NCI-H226 (cell line): ENCODE measurements around the gene CPE.

ENCODE experiments used
- DNase-seq: peaks from one replicate; pipeline ENCODE4 v3.0.0-alpha.2; 2015

CPE gene

GRCh38 chr4:165367040-165367439, 11.8 kb upstream of the CPE start:
- DNase-seq: no peak

GRCh38 chr4:165368114-165368513, 10.7 kb upstream of the CPE start:
- DNase-seq: no peak

- no peak for DNase-seq
These were observed 10.2 kb upstream of the CPE start for GRCh38 chr4:165368567-165368966.

- DNase-seq: no peak
These were observed 9.3 kb upstream of the CPE start for GRCh38 chr4:165369522-165369921.

- DNase-seq: no peak
These were observed 8.3 kb upstream of the CPE start for GRCh38 chr4:165370530-165370929.

GRCh38 chr4:165375465-165375864, 3.3 kb upstream of the CPE start:
- DNase-seq: no peak

DNA sequence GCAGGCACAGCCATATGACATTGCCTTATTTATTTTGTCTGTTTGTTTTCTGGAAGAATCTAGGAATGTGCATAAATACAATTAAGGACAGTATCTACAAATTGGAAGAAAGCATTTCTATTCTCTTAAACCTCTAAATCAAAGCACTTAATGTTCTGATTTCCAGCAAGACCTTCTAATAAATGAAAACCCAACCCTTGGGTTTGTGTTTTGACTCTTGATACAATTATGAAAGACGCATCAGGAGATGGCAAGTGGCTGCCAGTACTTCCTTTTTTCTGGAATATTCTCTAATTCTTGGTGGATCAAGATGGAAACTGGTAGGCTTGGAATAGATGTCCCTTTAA, 437 bp upstream of the CPE start:
- DNase-seq: no peak

DNA sequence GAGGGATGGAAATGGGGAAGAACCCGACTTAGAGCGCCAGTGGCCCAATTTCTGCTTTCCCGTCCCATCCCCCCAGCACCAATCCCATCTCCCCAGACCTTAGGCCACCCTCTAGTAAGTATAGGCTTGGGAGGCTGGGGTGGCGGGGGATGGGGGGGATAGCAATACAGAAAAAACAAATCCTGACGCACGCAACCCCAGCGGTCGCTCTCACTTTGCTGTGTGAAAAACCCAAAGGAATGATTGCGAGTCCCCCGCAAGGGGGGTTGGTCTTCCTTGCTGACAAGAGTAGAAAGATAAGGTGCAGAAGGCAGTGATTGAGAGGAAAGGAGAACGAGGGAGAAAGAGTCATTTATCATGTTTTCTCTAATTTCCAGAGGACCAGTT, 863 bp downstream of the CPE start:
- DNase-seq: no peak

DNA sequence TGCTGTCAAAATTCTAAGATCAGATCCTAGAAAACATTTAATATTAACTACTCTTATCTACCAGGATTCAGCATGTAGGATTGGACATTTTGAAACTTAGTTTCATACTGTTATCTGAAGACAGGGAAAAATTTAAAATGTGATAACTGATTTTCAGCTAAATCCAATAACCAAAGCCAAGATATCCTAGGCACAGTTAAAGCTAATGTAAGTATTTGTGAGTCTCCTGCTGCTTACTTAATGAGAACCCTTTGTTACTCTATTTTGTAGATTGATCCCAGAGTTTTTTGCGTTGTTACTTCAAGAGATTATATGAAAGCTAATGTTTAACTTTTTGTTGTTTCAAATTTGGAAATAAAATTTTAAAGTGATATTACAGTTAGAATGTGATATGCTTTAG, 2.0 kb downstream of the CPE start:
- DNase-seq: no peak

DNA sequence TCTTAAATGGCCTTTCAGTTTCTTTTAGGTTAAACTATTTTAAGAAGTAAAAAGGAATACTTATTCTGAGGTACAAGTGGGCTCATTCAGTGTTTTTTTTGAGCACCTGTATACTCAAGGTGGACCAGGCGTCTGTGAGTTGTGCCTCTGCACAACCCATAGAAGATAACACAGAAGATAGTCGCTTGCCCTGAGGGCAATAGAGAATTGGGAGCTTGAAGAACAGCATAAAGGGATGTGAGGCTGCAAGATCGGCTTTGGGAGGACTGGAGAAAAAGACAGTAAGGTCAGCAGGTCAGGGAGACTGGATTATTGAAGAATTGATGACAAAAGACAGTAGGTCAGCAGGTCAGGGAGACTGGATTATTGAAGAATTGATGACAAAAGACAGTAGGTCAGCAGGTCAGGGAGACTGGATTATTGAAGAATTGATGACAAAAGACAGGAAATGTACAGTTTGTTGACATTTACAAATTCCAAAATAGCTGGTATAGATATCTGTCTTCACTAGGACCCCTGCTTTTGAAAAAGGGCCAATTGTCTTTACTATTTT, 3.1 kb downstream of the CPE start:
- DNase-seq: no peak

GRCh38 chr4:165382640-165383039, 3.8 kb downstream of the CPE start:
- no peak for DNase-seq

GRCh38 chr4:165383591-165384073, 4.8 kb downstream of the CPE start:
- no peak for DNase-seq

- no peak for DNase-seq
These were observed 5.4 kb downstream of the CPE start for GRCh38 chr4:165384186-165384585.

DNA sequence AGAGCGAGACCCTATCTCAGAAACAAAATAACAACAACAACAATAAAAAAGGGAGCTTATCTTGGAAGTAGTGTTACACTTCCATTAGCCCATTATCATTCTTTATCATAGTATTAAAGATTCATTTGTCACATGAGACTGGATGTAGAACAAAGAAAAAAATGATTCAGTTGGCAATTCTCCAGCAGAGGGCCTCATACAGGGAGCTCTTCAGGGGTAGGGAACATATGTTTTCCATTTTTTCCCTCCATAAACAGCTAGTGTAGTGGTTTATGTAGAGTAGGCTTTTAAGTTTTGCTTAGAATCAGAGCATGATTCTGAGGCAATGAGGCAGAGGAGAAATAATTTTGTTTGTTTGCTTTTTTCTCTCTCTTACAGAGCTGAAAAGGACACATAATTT, 5.8 kb downstream of the CPE start:
- no peak for DNase-seq

GRCh38 chr4:165385126-165385525, 6.3 kb downstream of the CPE start:
- no peak for DNase-seq

GRCh38 chr4:165386328-165386727, 7.5 kb downstream of the CPE start:
- no peak for DNase-seq

DNA sequence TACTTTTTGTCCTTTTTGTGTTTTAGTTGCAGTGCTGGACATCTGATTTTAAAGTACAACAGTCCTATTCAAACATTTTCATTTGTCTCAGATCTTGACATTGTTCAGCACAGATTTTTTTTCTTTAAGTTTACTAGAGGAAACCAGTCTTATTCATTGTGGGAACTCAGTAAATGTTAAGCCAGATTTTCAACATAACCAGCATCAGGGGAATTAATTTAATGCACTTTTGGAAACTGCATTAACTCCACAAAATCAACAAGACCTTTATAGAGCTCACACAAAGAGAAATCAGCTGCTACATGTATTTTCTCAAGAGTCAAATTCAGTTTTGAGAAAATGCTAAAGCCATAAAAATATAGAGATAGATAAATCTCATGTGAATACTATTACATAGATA, 9.9 kb downstream of the CPE start:
- no peak for DNase-seq

DNA sequence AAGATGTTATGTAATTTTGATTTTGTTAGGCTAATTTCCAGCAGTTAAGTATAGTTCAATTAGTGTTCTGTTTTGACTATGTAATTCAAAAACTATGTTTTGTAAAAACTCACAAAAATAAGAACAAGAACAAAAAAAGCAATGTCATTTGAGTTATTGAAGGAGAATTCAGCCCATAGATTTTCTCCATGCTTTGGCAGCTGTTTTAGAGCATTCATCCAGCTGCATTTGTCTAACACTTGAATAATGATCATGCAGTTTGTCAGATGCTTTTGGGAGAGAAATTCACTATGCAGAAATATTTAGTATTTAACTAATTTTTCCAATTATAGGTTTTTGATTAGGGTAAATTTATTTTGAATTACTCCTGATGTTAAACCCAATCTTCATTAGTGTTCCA, 14.2 kb downstream of the CPE start:
- DNase-seq: no peak

DNA sequence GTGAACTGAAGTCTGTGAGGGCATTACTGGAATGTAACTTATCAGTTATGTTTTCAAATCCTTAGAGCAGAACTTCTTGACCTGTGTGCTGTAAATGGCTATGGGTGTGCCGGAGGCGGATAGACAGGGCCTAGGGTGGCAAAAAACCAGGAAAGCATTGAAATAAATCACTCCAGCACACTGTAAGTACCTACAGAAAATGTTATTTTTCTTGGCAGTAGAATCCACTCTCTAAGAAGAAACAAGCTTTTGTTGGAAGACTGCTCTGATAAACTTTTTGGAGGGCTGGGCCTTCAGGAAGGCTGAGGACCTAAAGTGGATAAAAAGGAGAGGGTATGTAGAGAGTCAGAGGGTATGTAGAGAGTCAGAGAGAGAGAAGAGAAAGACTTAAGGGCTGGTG, 14.9 kb downstream of the CPE start:
- DNase-seq: peak; percentile 7

- DNase-seq: peak; percentile 81
These were observed 15.5 kb downstream of the CPE start for GRCh38 chr4:165394275-165394674.

GRCh38 chr4:165398570-165398969, 19.8 kb downstream of the CPE start:
- DNase-seq: peak; percentile 24

DNA sequence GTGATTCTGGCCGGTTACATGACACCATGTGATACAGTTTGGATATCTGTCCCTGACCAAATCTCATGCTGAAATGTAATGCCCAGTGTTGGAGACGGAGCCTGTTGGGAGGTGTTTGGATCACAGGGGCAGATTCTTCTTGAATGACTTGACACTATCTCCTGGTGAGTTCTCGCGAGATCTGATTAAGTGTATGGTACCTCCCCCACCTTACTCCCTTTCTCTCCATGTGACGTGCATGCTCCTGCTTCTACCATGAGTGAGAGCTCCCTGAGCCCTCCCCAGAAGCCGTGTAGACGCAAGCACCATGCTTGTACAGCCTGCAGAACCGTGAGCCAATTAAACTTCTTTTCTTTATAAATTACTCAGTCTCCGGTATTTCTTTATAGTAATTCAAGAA, 23.6 kb downstream of the CPE start:
- DNase-seq: no peak

- no peak for DNase-seq
These were observed 24.2 kb downstream of the CPE start for GRCh38 chr4:165403048-165403447.

- DNase-seq: no peak
These were observed 24.8 kb downstream of the CPE start for GRCh38 chr4:165403637-165404036.

GRCh38 chr4:165404080-165404479, 25.3 kb downstream of the CPE start:
- no peak for DNase-seq

GRCh38 chr4:165404696-165405095, 25.9 kb downstream of the CPE start:
- DNase-seq: no peak
